Fibroblast of lung (primary cell): ENCODE results near the gene SMIM21.

Source experiments
- CTCF ChIP-seq, 2 donors: IDR thresholded peaks in 1 of 2; conservative IDR thresholded peaks in 1 of 2; 1 replicate in 1 of 2; 2 replicates in 1 of 2; pipeline ENCODE4 v1.5.1; 2011 to 2012; ENCODE audit warnings: low read length in 2 of 2, control low read depth in 1 of 2, inconsistent platforms in 1 of 2, low read depth in 1 of 2, mild to moderate bottlenecking in 1 of 2
- EZH2 ChIP-seq: IDR thresholded peaks from 2 replicates; pipeline ENCODE4 v1.5.1; 2012; ENCODE audit warnings: low read length, control low read depth, mild to moderate bottlenecking; ENCODE audit errors: missing control alignments

DNA sequence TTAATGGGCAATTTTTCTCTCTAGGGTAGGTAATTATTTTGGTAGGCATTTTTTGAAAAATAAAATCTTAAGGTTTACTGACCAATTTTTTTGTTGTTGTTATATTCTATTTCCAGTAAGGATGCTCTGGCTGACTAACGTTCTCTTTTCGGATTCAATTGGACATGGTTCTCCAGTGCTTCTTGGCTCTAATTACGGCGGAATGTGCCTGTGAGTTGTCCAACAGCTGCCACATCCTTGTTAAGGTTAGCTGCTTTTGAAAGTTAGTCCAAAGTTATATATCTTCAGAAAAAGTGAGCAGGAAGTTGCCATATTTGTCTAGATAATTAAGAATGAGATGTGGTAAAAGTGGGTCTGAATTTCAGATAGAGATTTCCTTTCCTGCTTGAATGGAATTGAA lies 45.8 kb upstream of the SMIM21 start:
- TF ChIP-seq CTCF (conservative IDR thresholded peaks at IDR 0.05 in 1 of 2, IDR thresholded peaks at IDR 0.05 in 1 of 2; ENCODE audit: low read depth in 1 of 2, low read length in 2 of 2), result no peak
- no peak for TF ChIP-seq EZH2
